Measurements from ENCODE around the gene TMEM131.
"Not testable (repeated sequence)": the region's sequence is repeated elsewhere in the genome, so short reads cannot be mapped to it uniquely, and the experiment has no call there.

The TMEM131 gene

DNA sequence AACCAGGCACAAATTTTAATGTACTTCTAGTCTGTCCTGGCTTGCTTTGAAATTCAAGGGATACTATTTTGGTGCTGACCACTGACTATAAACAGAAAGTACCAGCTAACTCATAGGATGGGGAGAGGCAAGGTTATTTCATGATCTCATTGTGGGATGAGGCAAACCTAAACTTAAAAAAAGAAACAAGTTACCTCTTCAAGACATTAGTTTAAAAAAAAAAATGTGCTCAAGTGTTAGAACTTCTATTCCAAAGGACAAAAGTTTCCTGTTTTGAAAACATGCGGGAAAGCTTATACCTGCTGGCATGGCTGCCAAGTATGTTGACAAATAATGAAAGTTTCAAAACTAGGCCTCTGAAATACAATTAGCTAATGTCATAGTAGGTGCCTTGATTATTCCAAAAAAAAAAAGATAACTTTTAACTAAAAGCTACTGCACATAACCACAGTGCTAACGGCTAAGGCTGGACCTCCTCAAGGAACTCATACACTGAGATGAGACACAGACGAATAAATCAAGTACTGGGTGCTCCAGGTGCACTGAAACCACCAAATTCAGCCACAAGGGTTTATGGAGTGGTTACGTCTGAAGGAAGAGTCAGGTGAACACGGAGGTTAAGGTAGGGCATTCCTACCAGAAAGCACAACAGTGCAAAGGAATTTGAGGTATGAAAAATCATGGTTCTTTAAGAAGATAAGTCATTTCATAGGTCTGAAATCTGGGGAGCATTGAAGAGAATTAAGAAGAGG lies 38.1 kb downstream of the TMEM131 start:
- no peak for DNase-seq (ENCODE audit: low spot score)

DNA sequence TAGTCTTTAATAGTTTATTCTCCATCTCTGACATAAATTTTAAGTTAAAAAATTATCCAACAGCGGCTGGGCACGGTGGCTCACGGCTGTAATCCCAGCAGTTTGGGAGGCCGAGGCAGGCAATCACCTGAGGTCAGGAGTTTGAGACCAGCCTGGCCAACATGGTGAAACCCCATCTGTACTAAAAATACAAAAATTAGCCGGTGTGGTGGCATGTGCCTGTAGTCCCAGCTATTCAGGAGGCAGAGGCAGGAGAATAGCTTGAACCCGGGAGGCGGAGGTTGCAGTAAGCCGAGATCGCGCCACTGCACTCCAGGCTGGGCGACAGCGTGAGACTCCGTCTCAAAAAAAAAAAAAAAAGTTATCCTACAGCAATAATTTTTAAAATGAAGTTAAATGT lies 39.0 kb downstream of the TMEM131 start:
- DNase-seq (ENCODE audit: low spot score), result not testable (repeated sequence)

DNA sequence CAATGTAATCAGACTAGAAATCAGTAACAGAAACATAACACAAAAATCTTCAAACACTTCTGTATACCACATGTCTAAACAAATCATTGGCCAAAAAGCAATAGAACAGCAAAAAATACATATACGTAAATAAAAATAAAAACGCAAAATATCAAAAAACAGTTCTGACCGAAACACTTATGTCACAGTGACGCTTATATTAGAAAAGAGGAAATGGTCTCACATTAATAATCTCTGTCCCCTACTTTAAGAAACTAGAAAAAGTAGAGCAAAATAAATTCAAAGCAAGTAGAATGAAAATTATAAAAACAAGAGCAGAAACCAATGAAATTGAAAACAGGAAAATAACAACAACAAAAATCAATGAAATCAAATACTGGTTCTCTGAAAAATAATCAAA lies 41.9 kb downstream of the TMEM131 start:
- no peak for DNase-seq (ENCODE audit: low spot score)

DNA sequence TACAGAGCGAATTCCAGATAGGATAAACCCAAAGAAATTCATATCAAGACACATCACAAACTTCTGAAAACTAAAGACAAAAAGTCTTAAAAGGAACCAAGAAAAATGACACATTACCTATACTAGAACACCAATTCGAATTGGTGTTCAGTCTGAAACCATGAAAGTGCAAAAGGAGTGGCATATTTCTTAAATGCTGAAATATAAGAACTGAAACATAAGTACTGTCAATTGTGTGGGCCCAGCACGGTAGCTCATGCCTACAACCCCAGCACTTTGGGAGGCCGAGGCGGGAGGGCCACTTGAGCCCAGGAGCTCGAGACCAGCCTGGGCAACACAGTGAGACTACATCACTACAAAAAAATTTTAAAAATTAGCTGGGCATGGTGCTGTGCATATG lies 43.4 kb downstream of the TMEM131 start:
- no peak for DNase-seq (ENCODE audit: low spot score)

DNA sequence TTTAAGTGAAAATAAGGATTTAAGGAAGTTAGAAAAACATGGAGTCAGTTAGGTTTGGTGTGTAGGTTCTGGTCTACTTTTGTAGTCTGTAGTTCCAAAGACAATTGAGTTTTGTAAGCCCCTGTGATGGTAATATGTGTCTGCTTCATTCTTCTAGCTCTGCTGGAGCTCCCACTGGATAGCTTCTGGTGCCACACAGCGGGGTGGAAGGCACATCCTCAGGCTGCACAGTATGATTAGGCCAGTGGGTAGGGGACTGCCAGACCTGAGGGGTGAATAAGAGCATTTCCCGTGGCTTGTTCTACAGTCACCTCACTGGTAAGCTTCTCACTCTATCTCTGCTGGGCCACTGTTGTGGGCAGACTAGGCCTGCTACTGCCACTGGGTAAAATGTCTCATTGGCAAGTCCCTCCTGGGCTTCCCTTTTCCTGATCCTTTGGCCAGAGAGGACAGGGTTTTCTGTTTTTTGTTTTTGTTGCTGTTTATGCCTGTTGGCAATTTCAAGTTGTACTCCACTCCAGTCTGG lies 44.5 kb downstream of the TMEM131 start:
- no peak for DNase-seq (ENCODE audit: low spot score)

DNA sequence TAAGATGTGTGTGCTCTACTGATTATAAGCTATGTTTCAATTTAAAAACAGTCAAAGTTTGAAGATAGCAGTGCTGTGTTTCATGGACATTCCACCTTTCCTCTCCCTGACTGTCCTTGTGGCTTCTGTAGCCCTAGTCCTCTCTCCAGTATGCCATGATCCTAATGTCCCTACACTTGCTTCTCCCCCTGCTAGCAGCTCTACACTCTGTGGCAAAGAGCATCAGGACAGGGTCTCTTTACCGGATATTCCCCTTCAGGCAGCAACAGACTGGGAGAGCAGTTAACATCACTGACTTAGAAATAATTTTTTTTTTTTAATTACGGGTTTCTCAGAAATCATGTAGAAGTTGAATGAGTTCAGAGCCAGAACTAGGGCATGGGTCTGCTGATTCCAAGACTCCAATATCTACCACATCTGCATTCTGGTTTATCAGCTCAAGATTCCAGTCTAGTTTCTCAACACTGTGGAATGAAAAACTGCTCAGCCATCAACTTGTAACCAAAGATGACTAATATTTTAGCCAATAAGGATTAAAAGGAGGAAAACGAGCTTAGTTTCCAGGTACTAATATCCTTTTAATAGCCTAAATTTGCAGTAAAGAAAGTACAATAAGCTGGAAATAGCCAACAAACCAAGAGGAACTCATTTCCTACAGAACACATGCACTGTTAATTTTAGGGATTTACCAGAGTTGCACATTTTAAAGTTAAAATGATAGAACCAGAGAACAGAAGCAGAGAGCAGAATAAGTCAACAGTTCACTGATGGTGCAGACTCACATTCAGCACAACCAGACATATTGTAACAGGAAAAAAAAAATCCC lies 45.2 kb downstream of the TMEM131 start:
- DNase-seq (ENCODE audit: low spot score), result no peak

DNA sequence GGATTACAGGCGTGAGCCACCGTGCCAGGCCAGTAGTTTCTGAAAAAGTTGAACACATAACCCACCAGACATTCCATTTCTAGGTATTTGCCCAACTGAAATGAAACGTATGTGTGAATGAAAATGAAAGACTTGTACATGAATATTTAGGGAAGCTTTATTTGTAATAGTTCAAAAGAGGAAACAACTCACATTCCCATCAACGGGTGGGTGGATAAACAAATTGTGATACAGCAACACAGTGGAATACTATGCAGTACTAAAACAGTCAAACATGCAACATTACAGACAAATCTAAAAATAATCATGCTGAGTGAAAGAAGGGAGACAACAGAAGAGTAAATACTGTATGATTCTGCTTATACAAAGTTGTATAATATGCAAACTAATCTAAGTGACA lies 46.8 kb downstream of the TMEM131 start:
- DNase-seq (ENCODE audit: low spot score), result no peak

DNA sequence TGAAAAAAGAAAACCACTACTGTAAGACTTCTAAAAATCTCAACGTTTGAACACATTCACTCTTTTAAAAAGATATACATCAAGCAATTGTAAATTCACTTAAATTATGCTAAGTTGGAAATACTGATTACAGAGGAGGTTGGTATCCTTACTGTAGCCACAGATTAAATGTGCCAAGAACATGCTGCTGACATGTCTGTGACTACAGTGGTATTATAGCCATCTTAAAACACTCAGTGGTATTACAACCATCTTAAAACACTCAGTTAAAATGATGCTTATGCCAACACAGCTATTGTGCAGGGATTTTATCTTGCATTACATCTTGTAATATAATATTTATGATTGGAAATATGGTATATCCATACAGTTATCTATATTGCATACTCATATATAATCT lies 50.0 kb downstream of the TMEM131 start:
- no peak for DNase-seq (ENCODE audit: low spot score)

DNA sequence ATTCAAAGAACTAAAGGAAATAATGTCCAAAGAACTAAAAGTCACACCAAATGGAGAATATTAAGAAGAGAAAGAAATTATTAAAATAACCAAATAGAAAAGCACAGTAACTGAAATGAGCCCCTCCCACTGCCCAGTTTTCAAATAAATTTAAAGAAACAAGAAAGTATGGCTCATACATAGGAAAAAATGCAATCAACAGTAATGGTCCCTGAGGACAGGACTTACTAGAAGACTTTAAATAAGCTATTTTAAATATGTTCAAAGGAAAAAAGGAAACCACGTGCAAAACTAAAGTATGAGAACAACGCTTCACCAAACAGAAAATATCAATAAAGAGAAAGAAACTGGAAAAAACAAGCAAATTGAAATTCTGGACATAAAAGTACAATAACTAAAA lies 58.9 kb downstream of the TMEM131 start:
- no peak for DNase-seq (ENCODE audit: low spot score)

DNA sequence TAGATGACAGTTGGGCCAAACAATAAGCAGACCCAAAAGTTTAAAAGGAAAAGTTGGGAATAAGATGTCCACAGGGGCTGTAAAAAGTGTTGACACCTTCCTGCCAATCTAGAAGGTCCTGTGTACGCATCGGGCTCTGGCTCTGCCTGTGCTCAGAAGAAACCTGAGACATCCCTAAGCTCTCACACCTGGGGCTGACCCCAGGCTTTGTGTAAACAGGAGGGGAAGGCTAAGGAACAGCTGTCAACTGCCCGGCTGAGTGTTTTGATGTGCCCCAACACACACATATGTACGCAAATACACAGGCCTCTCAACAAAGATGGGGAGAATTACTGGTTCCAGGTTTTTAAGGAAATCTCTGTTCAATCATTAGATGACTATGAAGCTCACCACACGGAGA lies 59.5 kb downstream of the TMEM131 start:
- no peak for DNase-seq (ENCODE audit: low spot score)

DNA sequence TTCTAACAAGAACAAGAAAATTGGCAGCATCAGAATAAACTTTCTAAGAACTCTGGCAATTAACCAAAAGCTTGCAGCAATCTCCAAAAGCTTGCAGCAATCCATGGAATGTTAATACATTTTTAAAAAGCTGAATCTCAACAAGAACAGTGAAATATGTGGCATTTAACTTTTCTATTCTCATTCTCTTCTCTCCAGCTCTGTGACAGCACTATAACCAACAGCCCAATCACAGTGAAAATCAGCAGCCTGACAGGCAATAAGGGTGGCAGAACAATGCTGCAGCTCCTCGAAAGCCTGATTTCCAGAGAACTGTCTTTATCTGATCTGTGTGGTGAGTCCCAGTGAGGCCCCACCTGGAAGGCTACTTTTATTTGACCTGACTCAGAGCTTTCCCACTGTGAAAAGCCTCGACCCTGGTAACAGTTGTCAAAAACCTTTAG lies 60.0 kb downstream of the TMEM131 start:
- peak; percentile 12 for DNase-seq (ENCODE audit: low spot score)

DNA sequence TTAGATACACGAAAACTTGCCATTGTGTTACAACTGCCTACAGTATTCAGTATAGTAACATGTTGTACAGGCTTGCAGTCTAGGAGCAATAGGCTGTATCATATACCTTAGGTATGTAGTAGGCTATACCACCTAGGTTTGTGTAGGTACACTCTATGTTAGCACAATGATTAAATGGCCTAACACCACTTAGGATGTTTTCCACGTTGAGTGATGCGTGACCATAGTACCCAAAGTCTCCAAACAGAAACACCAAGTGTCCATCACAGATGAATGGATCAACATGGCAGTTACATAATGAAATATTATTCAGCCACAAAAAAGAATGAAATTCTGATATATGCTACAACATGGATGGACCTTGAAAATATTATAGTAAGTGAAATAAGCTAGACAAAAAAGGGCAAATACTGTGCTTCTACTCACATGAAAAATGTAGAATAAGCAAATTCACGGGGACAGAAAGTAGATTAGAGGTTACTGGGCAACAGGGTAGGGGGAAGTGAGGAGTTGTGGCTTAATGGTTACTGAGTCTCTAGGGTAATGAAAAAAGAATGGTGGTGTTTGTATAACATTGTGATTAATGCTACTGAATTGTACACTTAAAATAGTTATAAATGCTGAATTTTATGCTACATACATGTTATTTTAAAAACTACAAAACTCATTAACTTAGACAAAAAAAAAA lies 62.6 kb downstream of the TMEM131 start:
- DNase-seq (ENCODE audit: low spot score), result no peak

DNA sequence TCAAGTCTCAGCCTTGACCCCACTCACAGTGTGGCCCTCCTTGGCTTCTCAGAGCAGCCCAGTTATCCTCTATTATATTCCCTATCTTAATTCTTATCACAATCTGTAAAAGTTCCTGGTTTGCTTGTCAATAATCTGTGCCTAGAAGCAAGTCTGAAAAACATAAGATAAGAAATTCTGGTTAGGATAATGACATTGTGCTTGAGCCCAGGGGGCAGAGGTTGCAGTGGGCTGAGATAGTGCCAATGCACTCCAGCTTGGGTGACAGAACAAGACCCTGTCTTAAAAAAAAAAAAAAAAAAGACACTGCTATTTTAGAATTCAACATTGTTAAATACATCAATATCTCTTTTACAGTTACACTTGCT lies 63.9 kb downstream of the TMEM131 start:
- DNase-seq (ENCODE audit: low spot score), result no peak

DNA sequence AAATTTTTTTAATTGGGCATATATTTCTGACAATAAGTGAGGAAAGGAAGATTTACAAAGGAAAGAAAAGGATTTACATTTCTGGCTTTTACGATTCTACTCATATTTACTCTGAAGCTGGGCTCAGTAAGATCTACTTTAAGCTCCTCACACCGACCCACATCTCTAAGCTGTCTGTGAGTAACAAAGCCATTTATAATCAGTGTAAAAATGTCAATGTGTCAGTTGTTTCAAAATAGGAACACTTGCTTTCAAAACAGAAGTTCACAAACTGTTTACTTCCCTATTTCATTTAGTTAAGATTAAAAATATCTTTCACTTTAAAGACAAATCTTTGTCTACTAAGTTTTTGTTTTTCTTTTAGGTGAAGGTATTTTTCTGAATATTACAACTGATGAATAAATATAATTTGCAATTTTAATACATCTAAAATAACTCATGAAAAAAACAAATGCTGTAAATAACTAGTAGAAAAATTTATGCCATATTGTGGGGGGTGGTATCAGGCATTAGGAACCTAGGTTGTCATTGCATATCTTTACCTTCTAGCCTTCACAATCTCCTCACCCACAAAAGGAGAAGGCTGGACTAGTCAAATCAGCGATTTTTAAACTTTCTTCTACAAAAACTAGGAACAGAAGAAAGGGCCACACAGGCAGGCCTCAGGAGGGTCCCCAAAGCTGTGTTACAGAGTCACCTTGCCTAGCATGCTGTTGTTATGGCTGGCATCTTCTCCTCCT lies 64.5 kb downstream of the TMEM131 start:
- DNase-seq (ENCODE audit: low spot score), result no peak

DNA sequence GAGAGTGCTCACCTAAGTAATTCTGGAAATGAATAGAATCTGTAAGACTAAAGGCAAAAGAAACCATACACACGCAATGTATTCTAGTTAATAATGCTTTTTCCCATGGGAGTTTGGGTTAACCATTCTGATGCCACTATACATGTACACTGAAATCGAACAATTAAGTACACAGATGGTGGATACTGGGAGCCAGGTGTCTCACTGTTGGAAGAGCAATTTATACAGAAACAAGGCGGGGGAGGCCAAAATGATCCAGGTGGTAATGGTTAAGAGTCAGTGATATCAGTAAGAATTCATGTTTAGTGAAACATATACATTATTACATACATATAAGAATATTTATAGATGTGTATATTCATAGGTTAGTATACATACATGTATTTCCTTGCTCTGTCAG lies 67.2 kb downstream of the TMEM131 start:
- no peak for DNase-seq (ENCODE audit: low spot score)

DNA sequence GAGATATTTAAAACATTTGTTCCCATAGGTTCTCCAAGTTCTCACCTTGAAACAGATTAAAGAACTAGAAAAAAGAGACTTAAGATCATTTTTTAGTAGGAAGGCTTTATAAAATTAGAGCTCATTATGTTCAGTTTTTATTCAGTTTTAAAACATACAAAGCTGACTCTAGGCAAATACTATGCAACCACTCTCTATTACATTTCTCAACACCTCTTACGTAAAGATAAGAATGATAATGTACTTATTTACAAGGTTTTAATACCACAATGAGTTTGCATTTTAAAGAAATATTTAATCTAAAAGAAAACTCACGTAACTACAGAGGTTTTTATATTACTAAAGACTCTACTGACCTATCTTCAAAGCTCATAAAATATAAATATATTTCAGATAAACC lies 68.8 kb downstream of the TMEM131 start:
- no peak for DNase-seq (ENCODE audit: low spot score)

DNA sequence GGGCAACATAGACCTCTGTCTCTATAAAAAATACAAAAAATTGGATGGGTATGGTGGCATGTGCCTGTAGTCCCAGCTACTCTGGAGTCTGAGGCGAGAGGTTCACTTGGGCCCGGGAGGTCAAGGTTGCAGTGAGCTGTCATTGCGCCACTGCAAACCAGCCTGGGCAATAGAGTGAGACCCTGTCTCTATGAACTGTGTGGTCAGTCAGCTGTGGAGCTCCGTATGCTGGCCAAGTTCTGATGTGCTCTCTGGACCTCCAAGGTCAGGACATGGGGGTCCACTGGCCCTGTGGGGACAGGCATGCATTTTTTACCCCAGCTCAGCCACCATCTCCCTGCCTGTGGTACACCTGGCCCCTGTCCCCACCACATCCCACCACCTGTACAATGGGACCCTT lies 71.6 kb downstream of the TMEM131 start:
- DNase-seq (ENCODE audit: low spot score), result no peak

DNA sequence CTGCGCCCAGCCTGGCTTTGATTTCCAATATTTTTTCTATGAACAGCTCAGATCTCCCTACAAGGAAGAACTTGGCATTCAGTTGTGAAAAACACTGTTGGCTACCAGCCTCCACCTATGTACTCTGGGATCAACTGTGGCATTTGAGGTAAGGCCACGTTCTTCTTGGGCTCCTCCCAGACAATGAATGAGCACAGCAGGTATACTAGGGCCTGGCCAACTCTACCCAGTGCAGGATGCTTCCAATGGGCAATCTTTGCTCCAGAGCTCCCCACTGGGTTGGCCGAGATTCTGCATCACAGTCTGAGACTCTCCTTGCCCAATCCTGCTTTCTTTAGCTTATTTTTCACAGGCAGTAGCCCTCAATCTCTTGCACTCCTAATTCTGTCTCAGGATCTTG lies 75.9 kb downstream of the TMEM131 start:
- no peak for DNase-seq (ENCODE audit: low spot score)

DNA sequence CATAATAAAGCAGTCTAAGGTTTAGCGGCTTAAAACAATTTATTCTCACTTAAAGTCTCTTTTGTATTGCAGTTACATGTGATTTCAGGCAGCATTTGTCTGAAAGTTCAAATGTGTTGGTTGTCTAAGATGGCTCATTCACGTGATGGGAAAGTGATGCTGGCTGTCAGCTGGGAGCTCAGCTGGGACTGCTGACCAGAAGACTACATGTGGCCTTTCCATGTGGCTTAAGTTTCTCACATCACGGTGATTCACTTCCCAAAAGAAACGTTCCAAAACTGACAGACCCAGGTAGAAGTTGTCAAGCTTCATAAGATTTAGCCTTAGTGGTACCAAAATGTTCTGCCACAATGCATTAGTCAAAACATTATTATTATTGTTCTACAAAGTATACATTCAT lies 76.9 kb downstream of the TMEM131 start:
- DNase-seq (ENCODE audit: low spot score), result no peak

DNA sequence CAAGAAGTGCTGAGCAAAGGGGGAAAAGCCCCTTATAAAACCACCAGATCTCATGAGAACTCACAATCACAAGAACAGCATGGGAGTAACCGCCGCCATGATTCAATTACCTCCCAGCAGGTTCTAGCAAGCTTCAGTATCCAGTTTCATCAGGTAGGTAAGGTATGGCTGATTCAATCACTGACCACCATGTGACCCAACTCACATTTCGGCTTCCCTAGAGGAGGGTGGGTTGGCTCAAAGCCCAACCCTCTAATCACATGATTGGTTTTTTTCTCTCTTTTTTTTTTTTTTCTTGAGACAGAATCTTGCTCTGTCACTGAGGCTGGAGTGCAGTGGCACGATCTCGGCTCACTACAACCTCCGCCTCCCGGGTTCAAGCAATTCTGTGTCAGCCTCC lies 78.1 kb downstream of the TMEM131 start:
- not testable (repeated sequence) for DNase-seq (ENCODE audit: low spot score)

DNA sequence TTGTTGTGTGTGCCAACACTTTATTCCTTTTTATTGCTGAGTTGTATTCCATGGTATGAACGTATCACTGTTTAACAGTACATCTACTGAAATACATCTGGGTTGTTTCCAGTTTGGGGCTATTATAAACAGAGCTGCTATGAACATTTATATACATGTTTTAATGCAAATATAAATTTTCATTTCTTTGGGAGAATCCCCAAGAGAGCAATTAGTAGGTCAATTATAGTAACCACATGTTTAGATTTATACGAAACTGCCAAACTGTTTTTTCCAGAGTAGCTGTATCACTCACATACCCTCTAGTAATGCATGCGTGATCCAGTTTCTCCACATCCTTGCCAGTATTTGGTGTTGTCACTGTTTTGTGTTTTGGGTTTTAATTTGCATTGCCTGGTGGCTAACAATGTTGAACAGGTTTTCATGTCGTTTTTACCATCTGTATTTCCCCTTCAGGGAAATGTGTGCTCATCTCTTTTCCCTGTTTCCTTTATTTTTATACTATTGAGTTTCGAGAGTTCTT lies 81.0 kb downstream of the TMEM131 start:
- DNase-seq (ENCODE audit: low spot score), result no peak

DNA sequence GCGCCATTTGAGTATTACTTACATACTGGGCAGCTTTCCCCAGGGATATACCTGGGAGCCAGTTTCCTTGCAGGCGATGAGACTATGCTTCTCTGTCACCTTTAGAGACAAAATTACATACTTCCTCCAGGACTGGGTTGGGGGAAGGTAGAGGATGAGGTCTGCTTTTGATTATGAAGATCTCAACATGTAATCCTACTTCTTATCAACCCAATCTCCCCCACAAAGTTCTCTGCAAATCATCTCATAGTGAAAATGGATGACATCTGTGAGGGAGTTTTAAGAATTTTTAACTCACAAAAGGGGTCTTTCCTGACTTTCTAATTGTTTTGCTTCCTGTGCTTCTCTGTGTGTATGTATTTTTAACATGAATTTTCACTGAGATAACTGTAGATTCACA lies 81.9 kb downstream of the TMEM131 start:
- no peak for DNase-seq (ENCODE audit: low spot score)

Measured in putamen (tissue), 1 donor.